Embryonic facial prominence (tissue), 1 donor: ENCODE measurements around the gene GNG13.
"Not testable (repeated sequence)": the region's sequence is repeated elsewhere in the genome, so short reads cannot be mapped to it uniquely, and the experiment has no call there.

Experiments
- DNase-seq: peaks from one replicate; pipeline ENCODE4 v3.0.0-alpha.2; 2016; ENCODE audit errors: extremely low spot score

GNG13 gene

GRCh38 chr16:799948-800833 lies at the start of gene GNG13:
GNG13 (minus strand) TSS chr16:800734; CDS start chr16:799077, 1,657 bp downstream.
- no peak for DNase-seq

DNA sequence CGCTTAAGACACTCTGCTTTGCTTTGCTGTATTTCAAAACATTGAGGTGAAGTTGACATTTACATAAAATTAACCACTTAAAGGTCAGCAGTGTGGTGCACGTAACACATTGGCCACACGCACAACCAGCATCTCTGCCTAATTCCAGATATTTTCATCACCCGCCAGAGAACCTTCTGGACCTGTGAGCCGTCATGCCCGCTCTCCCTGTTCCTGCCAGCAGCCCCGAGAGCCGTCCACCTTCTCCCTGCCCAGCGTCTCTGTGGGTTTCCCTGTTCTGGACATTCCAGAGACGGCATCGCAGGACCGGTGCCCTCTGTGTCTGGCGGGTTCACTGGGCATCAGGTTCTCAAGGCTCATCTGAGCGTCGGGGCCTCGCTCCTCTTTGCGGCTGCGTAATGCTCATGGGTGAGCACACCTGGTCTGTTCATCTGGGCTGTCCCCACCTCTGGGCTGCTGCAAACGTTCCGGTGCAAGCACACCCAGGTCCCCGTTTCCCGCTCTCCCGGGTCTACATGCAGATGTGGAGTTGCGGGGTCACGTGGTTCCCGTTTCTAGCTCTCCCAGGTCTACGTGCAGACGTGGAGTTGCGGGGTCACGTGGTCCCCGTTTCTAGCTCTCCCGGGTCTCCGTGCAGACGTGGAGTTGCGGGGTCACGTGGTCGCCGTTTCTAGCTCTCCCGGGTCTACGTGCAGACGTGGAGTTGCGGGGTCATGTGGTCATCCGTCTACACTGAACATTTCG lies 48.1 kb upstream of the GNG13 start:
- DNase-seq, result no peak

- DNase-seq, result no peak
Measured at GRCh38 chr16:847681-848445, 47.3 kb upstream of the GNG13 start.

DNA sequence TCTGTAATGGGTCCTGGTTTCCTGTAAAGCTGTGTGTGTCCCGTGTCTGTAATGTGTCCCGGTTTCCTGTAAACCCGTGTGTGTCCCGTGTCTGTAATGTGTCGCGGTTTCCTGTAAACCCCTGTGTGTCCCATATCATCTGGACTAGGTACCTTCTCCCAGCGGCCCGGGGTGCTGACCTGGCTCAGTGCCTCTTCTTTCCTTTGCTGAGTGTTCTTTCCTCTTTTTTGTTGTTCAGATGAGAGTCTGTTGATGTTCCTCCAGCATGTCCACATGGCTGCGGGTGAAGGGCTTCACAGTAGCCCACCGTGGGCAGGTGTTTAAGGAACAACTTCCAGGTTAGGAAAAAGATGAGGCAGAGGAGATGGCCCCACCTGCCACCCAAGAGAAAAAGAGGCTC lies 46.6 kb upstream of the GNG13 start:
- DNase-seq, result no peak

GRCh38 chr16:845351-845745 lies 44.8 kb upstream of the GNG13 start:
- no peak for DNase-seq

GRCh38 chr16:844638-845350 lies 44.3 kb upstream of the GNG13 start:
- no peak for DNase-seq

GRCh38 chr16:843771-844170 lies 43.2 kb upstream of the GNG13 start:
- DNase-seq, result no peak

- DNase-seq, result no peak
Measured at GRCh38 chr16:842711-843560, 42.4 kb upstream of the GNG13 start.

- no peak for DNase-seq
Measured at GRCh38 chr16:842061-842476, 41.5 kb upstream of the GNG13 start.

DNA sequence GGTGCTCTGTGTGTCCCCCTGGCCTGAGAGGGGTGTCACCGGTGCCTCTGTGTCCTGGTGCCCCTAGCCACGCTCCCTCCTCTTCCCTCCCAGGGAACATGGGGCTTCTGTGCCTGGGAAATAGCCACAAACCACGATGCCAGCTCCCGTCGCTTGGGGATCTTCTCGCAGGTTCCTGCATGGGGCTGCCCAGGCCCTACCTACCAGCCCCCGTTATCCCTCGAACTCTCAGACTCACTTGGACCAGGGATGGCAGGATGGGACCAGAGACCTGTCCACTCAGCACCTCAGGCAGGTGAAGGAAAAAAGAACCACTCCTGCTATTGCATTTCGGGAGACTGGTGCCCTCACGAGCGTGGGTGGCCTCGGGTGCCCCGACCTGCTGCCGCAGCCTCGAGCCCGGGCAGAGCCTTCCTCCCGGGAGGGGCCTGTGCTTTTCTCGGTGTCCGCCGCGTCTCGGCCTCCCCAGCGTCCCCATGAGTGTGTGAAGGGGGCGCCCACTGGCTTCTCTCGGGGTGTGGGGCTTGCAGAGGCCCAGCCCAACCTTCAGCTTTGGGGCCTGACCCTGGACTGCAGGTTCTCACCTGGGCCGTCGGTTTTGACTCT lies 41.0 kb upstream of the GNG13 start:
- DNase-seq, result no peak

DNA sequence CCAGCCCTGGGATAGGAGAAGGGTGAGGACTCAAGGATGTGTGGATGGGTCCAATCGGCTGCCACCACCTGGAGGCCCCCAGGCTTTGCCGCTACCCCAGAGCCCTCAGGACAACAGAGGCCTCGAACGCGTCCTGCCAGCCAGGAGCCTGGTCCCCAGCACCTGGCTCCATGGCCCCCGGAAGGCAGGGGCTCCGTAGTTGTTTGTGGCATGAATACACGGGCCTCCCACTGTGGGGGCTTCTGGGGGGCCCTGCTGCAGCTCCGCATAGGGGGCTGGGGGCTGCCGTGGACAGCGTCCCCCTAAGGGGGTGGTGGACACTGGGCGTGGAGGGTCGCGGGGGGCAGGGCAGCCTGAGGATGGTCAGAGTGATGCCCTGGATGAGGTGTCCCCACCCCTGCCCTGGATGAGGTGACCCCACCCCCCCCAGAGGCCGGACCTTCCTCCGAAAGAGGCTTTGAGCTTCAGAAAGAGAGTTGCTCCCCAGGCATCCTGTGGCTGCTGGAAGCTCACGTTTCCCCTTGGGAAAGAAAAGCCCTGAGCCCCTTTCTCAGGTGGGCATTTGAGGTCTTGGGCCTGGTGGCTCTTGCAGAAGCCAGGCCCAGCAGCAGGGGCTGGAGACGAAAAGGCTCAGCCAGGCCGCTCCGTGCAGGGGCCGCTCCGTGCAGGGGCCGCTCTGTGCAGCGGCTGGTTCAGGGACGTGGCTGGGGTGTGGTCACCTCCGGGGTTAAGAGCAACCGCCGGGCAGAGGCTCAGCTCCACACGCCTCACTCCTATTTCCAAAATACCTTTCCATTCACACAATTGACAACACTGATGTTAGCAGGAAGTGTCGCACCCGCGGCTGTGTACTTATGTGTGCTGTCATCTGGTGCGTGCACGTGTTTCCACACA lies 40.3 kb upstream of the GNG13 start:
- DNase-seq, result no peak

DNA sequence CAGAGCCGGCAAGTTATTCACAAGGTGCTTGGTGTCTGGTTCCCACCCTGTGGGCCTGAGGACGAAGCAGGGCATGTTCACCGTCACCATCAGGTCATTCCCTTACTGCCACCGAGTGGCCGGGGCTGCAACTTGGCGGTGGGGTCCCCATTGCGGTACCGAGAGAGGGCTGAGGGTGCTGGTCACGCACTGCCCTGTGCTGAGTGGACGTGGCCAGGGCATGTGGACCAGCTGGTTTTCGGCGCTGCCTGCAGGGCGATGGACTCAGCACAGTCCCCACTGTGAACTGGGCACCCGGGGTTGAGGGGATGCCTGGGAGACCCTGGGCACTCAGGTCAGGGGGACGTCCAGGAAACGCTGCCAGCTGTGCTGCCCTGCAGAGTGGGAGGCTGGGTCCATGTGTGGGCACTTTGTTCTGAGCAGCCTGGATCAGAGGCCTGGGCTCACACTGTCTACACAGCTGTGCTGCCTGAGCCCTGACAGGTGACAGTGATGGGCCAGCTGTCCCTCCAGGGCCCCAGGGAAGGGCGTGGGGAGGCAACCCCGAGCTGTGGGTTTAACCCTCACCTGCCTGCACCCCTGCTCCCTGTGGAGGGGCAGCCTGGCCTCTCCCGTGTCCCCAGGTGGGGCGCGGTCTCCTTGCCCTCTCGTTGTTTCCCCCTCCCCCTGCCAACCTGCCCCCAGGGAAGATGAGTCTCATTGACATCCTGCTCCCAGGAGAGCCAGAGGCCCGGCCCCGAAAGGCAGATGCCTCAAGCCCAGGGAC lies 39.3 kb upstream of the GNG13 start:
- DNase-seq, result no peak

DNA sequence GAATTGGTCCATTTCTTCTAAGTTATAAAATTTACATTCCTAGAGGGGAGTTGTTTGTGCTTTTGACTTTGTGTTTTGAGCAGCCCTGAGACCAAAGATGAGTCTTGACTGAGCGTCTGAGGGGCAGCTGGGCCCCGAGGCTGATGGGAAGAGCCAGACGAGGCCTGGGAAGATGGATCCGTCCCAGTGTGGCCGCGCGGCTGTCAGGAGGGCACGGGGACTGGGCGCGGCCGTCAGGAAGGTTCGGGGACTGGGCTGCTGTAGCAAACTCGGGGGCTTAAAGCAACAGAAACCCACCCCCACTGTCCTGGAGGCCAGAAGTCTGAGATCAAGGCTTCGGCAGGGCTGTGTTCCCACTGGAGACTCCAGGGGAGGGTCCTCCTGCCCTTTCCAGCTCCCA lies 38.2 kb upstream of the GNG13 start:
- DNase-seq, result no peak

GRCh38 chr16:836822-837221 lies 36.3 kb upstream of the GNG13 start:
- DNase-seq, result not testable (repeated sequence)

GRCh38 chr16:836221-836620 lies 35.7 kb upstream of the GNG13 start:
- no peak for DNase-seq

DNA sequence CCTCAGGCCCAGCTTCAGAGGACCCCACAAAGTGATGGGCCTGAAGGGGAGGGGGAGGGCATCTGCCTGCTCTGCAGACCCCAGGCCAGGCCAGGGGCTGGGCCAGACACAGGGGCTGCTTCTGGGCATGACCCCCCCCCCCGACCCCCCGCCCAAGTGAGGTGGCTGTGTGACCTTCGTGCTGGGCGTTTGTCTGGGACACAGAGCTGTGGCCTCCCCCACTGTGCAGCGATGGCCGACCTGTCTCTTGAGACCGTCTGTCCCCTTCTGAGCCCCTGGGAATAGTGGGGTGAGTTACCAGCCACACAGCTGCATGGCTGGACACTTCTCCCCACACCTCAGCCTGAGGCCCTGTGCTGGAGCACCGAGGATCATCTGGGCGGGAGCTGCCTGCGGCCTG lies 34.8 kb upstream of the GNG13 start:
- DNase-seq, result no peak

GRCh38 chr16:833411-833810 lies 32.9 kb upstream of the GNG13 start:
- DNase-seq, result no peak

GRCh38 chr16:832652-833336 lies 32.3 kb upstream of the GNG13 start:
- DNase-seq, result no peak
